Nephron (organoid): Measurements from ENCODE around the gene EIF2AK2.

Source experiments
- H3K27ac Mint-ChIP-seq, 3 experiments: 2 replicates each; pipeline ENCODE4 v1.8.0; 2020; ENCODE audit warnings: mixed read lengths in 3 of 3, mild to moderate bottlenecking in 2 of 3, moderate library complexity in 1 of 3
- H3K27me3 Mint-ChIP-seq: 2 replicates; pipeline ENCODE4 v1.8.0; 2021; ENCODE audit warnings: low read depth, mild to moderate bottlenecking, moderate library complexity, mixed read lengths
- H3K36me3 Mint-ChIP-seq: 2 replicates; pipeline ENCODE4 v1.8.0; 2020; ENCODE audit warnings: low read depth, mixed read lengths
- H3K4me1 Mint-ChIP-seq: 2 replicates; pipeline ENCODE4 v1.8.0; 2020; ENCODE audit warnings: mixed read lengths
- H3K4me3 Mint-ChIP-seq, 3 experiments: 2 replicates each; pipeline ENCODE4 v1.8.0; 2020; ENCODE audit warnings: mild to moderate bottlenecking in 3 of 3, mixed read lengths in 3 of 3, moderate library complexity in 2 of 3
- H3K9me3 Mint-ChIP-seq: 2 replicates; pipeline ENCODE4 v1.8.0; 2020; ENCODE audit warnings: mixed read lengths
- TF ChIP-seq, protein P1 (sequence below), 3 experiments: fragments of 200-600 bp; sonication (generic); IDR thresholded peaks; one replicate each; pipeline ENCODE4 v1.5.0; 2021; ENCODE audit warnings: antibody characterized with exemption in 3 of 3; ENCODE audit not compliant: unreplicated experiment in 3 of 3

Gene EIF2AK2

DNA sequence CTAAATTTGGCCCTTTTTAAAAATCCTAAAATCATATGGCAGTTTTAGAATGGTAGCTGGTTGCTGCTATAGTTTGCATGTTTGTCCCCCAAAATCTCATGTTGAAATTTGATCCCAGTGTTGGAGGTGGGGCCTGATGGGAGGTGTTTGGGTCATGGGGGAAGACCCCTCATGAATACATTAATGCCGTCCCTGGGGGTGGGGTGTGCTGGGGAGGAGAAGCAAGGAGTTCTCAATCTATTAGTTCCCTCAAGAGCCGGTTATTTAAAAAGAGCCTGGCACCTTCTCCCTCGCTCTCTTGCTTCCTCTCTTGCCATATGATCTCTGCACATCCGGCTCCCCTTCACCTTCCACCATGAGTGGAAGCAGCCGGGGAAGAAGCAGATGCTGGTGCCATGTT is 51.6 kb downstream of the EIF2AK2 start:
- no peaks in the 10 kb centered on the region for H3K9me3 Mint-ChIP-seq
- H3K27ac Mint-ChIP-seq, result no peak overlapping the region
- H3K36me3 Mint-ChIP-seq, result peaks cover 60% of the 10 kb centered on the region
- TF ChIP-seq, protein P1, sequence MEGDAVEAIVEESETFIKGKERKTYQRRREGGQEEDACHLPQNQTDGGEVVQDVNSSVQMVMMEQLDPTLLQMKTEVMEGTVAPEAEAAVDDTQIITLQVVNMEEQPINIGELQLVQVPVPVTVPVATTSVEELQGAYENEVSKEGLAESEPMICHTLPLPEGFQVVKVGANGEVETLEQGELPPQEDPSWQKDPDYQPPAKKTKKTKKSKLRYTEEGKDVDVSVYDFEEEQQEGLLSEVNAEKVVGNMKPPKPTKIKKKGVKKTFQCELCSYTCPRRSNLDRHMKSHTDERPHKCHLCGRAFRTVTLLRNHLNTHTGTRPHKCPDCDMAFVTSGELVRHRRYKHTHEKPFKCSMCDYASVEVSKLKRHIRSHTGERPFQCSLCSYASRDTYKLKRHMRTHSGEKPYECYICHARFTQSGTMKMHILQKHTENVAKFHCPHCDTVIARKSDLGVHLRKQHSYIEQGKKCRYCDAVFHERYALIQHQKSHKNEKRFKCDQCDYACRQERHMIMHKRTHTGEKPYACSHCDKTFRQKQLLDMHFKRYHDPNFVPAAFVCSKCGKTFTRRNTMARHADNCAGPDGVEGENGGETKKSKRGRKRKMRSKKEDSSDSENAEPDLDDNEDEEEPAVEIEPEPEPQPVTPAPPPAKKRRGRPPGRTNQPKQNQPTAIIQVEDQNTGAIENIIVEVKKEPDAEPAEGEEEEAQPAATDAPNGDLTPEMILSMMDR (IDR thresholded peaks at IDR 0.05; ENCODE audit: unreplicated experiment in 3 of 3), result no peak
- H3K27me3 Mint-ChIP-seq, result peaks cover 3% of the 10 kb centered on the region
- no peaks in the 10 kb centered on the region for H3K4me1 Mint-ChIP-seq
- no peak overlapping the region for H3K4me3 Mint-ChIP-seq

DNA sequence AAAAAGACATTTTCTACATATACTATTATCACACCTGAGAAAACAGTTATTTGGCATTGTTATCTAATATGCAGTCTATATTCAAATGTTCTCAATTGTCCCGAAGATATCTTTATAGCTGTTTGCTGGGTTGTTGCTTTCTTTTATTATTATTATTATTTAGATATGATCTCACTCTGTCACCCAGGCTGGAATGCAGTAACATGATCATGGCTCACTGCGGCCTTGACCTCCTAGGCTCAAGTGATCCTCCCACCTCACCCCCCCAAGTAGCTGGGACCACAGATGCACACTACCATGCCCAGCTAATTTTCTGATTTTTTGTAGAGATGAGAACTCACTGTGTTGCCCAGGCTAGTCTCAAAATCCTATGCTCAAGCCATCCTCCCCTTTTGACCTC is 52.6 kb downstream of the EIF2AK2 start:
- no peak overlapping the region for H3K27ac Mint-ChIP-seq
- peaks cover 3% of the 10 kb centered on the region for H3K27me3 Mint-ChIP-seq
- H3K4me3 Mint-ChIP-seq, result no peak overlapping the region
- peaks cover 63% of the 10 kb centered on the region for H3K36me3 Mint-ChIP-seq
- no peaks in the 10 kb centered on the region for H3K4me1 Mint-ChIP-seq
- H3K9me3 Mint-ChIP-seq, result no peaks in the 10 kb centered on the region
- TF ChIP-seq, protein P1 (IDR thresholded peaks at IDR 0.05; ENCODE audit: unreplicated experiment in 3 of 3), result no peak

DNA sequence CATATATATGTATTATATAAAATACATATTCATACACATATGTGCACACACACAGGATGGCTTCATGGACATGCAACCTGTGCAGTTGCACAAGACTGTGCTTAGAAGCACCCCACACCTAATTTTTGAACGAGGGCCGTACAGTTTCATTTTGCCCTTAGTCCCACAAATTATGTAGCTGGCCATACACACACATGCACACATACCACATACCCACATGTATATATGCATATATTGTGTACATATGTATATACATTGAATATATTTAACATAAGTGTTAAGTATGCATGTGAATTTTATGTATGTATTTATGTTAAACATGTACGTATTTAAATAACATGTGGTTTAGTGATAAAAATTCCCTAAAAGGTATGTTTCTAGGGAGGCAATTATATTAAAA is 54.2 kb downstream of the EIF2AK2 start:
- no peaks in the 10 kb centered on the region for H3K27me3 Mint-ChIP-seq
- no peaks in the 10 kb centered on the region for H3K9me3 Mint-ChIP-seq
- peaks cover 49% of the 10 kb centered on the region for H3K36me3 Mint-ChIP-seq
- H3K4me3 Mint-ChIP-seq, result no peak overlapping the region
- no peaks in the 10 kb centered on the region for H3K4me1 Mint-ChIP-seq
- TF ChIP-seq, protein P1 (IDR thresholded peaks at IDR 0.05; ENCODE audit: unreplicated experiment in 3 of 3), result no peak
- no peak overlapping the region for H3K27ac Mint-ChIP-seq

DNA sequence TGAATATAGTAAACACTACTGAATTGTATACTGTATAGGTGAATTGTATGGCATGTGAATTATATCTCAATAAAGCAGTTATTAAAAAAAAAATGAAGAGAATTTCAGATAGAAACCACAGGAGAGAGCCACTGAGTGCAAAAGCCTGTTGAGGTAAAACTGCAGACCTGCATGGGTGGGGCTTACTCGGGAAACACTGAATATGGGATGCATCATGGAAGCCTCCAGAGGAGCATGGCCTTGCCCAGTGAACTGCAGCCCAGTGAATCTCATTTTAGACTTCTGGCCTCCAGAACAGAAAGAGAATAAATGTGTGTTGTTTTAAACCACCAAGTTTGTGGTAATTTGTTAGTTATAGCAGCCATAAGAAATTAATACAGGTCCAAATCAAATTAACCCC is 56.7 kb downstream of the EIF2AK2 start:
- Mint-ChIP-seq H3K27ac (no peak overlapping the region), H3K4me1 (no peaks in the 10 kb centered on the region), H3K36me3 (peaks cover 33% of the 10 kb centered on the region), H3K4me3 (no peak overlapping the region), H3K9me3 (no peaks in the 10 kb centered on the region), H3K27me3 (no peaks in the 10 kb centered on the region)
- TF ChIP-seq, protein P1 (IDR thresholded peaks at IDR 0.05; ENCODE audit: unreplicated experiment in 3 of 3), result no peak

DNA sequence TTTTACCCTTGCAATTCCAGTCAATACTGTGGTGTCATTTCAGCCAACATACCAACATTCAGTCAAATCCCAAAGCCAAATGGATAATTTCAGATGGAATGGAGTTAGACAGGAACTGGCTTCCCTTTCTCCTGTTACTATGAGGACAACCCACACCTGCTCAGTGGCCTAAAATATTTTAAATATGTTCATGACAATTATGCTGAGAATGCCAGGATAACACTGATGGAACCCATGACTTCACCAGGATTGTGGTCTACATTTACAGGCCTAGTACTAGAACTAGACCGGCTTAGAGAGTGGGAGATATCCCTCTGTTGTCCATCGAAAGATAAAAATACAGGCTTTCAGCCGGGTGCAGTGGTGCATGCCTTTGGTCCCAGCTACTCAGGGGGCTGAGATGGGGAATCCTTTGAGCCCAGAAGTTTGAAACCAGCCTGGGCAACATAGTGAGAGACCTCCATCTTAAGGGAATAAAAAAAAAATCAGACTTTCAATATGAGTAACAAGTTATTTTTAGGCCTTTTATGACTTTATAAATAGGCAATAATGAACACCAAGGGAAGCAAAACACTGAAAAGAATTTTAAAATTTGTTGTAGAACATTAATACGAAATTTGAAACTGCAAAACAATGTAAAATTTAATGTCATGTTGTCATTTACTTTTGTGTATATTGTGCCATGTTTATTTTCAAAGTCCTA is 58.2 kb downstream of the EIF2AK2 start:
- no peak overlapping the region for H3K27ac Mint-ChIP-seq
- H3K4me3 Mint-ChIP-seq, result no peak overlapping the region
- TF ChIP-seq, protein P1 (IDR thresholded peaks at IDR 0.05; ENCODE audit: unreplicated experiment in 3 of 3), result no peak
- no peaks in the 10 kb centered on the region for H3K27me3 Mint-ChIP-seq
- H3K4me1 Mint-ChIP-seq, result no peaks in the 10 kb centered on the region
- peaks cover 33% of the 10 kb centered on the region for H3K36me3 Mint-ChIP-seq
- no peaks in the 10 kb centered on the region for H3K9me3 Mint-ChIP-seq

DNA sequence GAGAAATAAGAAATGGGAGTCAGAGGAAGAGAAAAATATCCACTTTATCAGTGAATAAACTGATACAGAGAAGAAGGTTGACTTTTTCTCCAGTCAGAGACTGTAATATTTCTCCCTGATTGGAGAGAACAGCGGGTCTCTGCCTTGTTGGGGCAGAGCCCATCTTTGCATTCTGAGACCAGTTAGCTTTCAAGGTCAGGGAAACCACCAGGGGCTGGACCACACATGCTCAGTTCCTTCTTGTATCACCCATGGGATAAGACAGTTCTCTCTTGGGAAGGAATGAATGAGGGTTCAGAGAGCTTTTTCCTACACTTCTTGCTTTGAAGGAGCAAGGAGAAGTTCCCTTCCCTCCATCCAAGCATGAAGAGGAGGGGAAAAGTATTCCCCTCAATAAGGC is 60.2 kb downstream of the EIF2AK2 start:
- no peaks in the 10 kb centered on the region for H3K4me1 Mint-ChIP-seq
- H3K27ac Mint-ChIP-seq, result no peak overlapping the region
- peaks cover 39% of the 10 kb centered on the region for H3K36me3 Mint-ChIP-seq
- TF ChIP-seq, protein P1 (IDR thresholded peaks at IDR 0.05; ENCODE audit: unreplicated experiment in 3 of 3), result no peak
- H3K4me3 Mint-ChIP-seq, result no peak overlapping the region
- no peaks in the 10 kb centered on the region for H3K27me3 Mint-ChIP-seq
- no peaks in the 10 kb centered on the region for H3K9me3 Mint-ChIP-seq
